Adrenal gland (tissue), 12 donors: ENCODE measurements around the gene FGGY. TPM values are rescaled to one million over a fixed set of nuclear protein-coding genes. Genes with fewer than 3 reads are reported as not detected.
A peak's percentile ranks its signal among the peaks of the same experiment; 100 is the strongest.

Source experiments
- DNase-seq, 7 donors: peaks; one replicate each; pipeline ENCODE4 v3.0.0-alpha.2; 2019 to 2020
- H3K27ac ChIP-seq, 5 donors: fragments of 200-600 bp; sonication (generic) in 4 of 5; 1 replicate in 3 of 5; 2 replicates in 2 of 5; pipeline versions ENCODE4 v1.5.1 to v1.8.0; 2016 to 2020; ENCODE audit warnings: mild to moderate bottlenecking in 1 of 5
- H3K27me3 ChIP-seq: fragments of 200-600 bp; 2 replicates; pipeline ENCODE4 v1.8.0; 2021
- H3K36me3 ChIP-seq, 2 donors: fragments of 200-600 bp; replicated peaks in 1 of 2; 1 replicate in 1 of 2; 2 replicates in 1 of 2; pipeline versions ENCODE4 v1.5.1 to v1.8.0; 2018 to 2022
- H3K4me1 ChIP-seq, 2 donors: fragments of 200-600 bp; replicated peaks in 1 of 2; 1 replicate in 1 of 2; 2 replicates in 1 of 2; pipeline versions ENCODE4 v1.5.1 to v1.8.0; 2018 to 2021
- H3K4me3 ChIP-seq, 4 donors: fragments of 200-600 bp; sonication (generic) in 3 of 4; one replicate each; pipeline ENCODE4 v1.5.1; 2016 to 2018
- H3K9me3 ChIP-seq, 3 donors: fragments of 200-600 bp; sonication (generic) in 1 of 3; replicated peaks in 1 of 3; 1 replicate in 2 of 3; 2 replicates in 1 of 3; pipeline versions ENCODE4 v1.5.1 to v1.8.0; 2016 to 2021
- POLR2A ChIP-seq, 2 donors: fragments of 450-650 bp; IDR thresholded peaks; one replicate each; pipeline ENCODE4 v1.6.1; 2017; ENCODE audit warnings: antibody characterized with exemption in 2 of 2, mild to moderate bottlenecking in 2 of 2, moderate library complexity in 1 of 2
- WGBS, 4 donors: extraction: QIAGEN DNeasy Blood & Tissue Kit in 2 of 4; methylation state at CpG; one replicate each; pipeline versions ENCODE4 v1.1.5 to v1.1.7; 2013 to 2017; 5-methylcytosine and 5-hydroxymethylcytosine counted together
- intact Hi-C, 2 donors: fragments of 100-400 bp; cut with DNase I; formaldehyde crosslinking; loops; one replicate each; pipeline versions ENCODE4 v1.14.1 to v1.15.0; 2022 to 2023
- polyA plus RNA-seq, 3 donors: library from polyadenylated mRNA; stranded (reverse); fragments of 200-250 nt in 2 of 3; fragments of 350-450 nt in 1 of 3; fragmentation: Illumina TruSeq in 1 of 3; extraction: RNeasy Lipid Tissue Mini Kit (QIAGEN cat#74804) in 1 of 3; gene quantifications; one replicate each; pipeline ENCODE4 v1.2.3, GENCODE V29; 2013 to 2014
- total RNA-seq, 9 donors: library from RNA; depleted of rRNA in 4 of 9; stranded (reverse); fragments of >200 nt in 4 of 9; fragments of 120-200 nt in 1 of 9; fragmentation: NEBNext Ultra II Directional in 1 of 9; extraction: Animal tissue kit (Norgen Biotek cat#: 25700) in 1 of 9; gene quantifications; one replicate each; pipeline versions ENCODE4 v1.1.0 to v1.2.4, GENCODE V29; 2013 to 2023
- TF ChIP-seq, protein P1 (sequence below), 6 experiments: fragments of 450-650 bp in 4 of 6; fragments of 200-600 bp in 2 of 6; sonication (generic) in 1 of 6; IDR thresholded peaks; 1 replicate in 5 of 6; 2 replicates in 1 of 6; pipeline versions ENCODE4 v1.5.1 to v1.8.0; 2016 to 2021; ENCODE audit warnings: antibody characterized with exemption in 6 of 6, mild to moderate bottlenecking in 2 of 6, moderate library complexity in 1 of 6
- donor health status: healthy with polysubstance abuse.
- donor health status: Bipolar disorder and iron deficiency.
- donor health status: DM: yes; HTN: yes; CAD: no.
- donor health status: DM: no; HTN: no; CAD: no.
- donor health status: DM: no; HTN: no; CAD: no.
- donor health status: DM: yes; HTN: yes; CAD: no.

The FGGY gene
- total and polyA plus RNA-seq, 12 donors: 7.4 to 75.5 (median 35.0) TPM

DNA sequence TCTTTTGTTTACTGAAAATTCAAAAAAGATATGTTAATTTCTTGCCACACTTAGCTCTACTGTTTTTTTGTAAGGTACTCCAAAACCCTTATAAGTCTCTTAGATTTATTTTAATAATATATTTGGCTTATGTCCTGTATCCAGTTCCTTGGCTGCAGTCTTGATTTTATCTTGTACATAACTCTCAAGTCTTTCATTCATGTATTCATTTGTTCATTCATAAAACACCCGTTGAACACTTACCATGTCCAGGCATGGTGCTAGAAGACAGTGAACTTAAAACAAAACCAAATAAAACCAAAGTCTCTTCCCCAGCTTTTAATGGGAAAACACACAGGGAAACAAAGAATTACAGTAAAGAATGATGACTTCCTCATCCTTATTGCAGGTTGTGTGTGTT is 215.8 kb downstream of the FGGY start:
- peaks cover 13 to 38% of the 10 kb centered on the region in 2 donors for H3K4me1 ChIP-seq
- 65 to 78% (median 73%) methylated on average over 1 of the region's 1 CpG for WGBS, 4 donors

DNA sequence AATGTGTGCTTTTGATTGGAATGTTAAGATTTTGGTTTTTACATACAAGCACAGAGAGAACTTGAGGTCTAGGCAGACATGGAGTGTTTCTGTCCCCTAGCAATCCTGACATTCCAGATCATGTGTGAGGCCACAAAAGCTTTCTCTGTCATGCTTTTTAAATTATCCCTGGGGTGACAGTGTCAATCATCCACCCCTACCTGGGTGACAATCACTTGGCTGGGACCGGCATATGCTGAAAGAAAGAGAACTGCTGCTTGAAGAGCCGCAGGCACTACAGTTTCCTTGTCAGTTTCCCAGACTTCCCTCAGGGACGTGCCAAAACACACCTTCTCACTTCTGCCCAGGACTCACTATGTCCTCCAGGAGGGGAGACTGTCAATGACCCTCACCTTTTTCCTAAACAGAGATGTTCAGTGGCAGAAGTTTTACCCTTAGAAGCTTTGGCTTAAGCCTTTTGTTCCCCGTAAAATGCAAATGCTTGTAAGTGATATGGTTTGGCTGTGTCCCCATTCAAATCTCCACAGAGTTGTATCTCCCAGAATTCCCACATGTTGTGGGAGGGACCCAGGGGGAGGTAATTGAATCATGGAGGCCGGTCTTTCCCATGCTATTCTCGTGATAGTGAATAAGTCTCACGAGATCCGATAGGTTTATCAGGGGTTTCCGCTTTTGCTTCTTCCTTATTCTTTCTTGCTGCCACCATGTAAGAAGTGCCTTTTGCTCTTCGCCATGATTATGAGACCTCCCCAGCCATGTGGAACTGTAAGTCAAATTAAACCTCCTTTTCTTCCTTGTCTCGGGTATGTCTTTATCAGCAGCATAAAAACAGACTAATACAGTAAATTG is 217.4 kb downstream of the FGGY start:
- Histone ChIP-seq H3K36me3 (no peaks in the 10 kb centered on the region), H3K27me3 (no peaks in the 10 kb centered on the region), H3K9me3 (no peaks in the 10 kb centered on the region), H3K27ac (no peak overlapping the region), H3K4me3 (no peak overlapping the region), H3K4me1 (peaks cover 13 to 30% of the 10 kb centered on the region in 2 donors)
- no peak for DNase-seq
- WGBS, 4 donors: 95 to 96% (median 95%) methylated on average over 11 of the region's 11 CpGs
- TF ChIP-seq, protein P1, sequence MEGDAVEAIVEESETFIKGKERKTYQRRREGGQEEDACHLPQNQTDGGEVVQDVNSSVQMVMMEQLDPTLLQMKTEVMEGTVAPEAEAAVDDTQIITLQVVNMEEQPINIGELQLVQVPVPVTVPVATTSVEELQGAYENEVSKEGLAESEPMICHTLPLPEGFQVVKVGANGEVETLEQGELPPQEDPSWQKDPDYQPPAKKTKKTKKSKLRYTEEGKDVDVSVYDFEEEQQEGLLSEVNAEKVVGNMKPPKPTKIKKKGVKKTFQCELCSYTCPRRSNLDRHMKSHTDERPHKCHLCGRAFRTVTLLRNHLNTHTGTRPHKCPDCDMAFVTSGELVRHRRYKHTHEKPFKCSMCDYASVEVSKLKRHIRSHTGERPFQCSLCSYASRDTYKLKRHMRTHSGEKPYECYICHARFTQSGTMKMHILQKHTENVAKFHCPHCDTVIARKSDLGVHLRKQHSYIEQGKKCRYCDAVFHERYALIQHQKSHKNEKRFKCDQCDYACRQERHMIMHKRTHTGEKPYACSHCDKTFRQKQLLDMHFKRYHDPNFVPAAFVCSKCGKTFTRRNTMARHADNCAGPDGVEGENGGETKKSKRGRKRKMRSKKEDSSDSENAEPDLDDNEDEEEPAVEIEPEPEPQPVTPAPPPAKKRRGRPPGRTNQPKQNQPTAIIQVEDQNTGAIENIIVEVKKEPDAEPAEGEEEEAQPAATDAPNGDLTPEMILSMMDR (IDR thresholded peaks at IDR 0.05): no peak
- TF ChIP-seq POLR2A (IDR thresholded peaks at IDR 0.05): no peak
- intact Hi-C loops: no loop called here

More for the DNA sequence above, 215.8 kb downstream of the FGGY start:
- no peak for DNase-seq
- intact Hi-C loops: no loop called here
- no peak overlapping the region for H3K4me3 ChIP-seq
- TF ChIP-seq POLR2A (IDR thresholded peaks at IDR 0.05): no peak
- TF ChIP-seq, protein P1 (IDR thresholded peaks at IDR 0.05): no peak
- H3K27ac ChIP-seq: peak overlapping the region in 1 of 5 donors; percentile 65
- no peaks in the 10 kb centered on the region for H3K9me3 ChIP-seq
- H3K36me3 ChIP-seq: no peaks in the 10 kb centered on the region
- H3K27me3 ChIP-seq: no peaks in the 10 kb centered on the region

DNA sequence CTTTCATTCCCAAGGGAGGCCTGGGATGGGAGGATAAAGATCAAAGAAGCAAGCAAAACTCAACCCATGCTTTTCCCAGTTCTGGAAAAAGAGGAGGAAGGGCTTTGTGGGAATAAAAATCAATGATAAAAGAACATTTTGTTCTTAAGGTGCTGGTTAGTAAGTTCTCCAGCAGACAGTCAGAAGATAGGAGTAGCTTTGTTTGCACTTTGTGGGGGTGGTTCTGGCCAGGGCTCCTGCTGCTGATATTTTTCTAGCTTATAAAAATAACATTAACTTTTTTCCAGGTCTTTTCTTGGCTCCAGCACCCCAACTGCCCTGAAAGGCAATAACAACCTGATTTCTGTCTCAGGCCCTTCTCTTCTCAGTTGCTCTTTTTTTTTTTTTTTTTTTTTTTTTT is 220.0 kb downstream of the FGGY start:
- DNase-seq: peak in 1 of 7 donors; percentile 49
- Histone ChIP-seq H3K27me3 (no peaks in the 10 kb centered on the region), H3K4me3 (no peak overlapping the region), H3K27ac (peak overlapping the region in 1 of 5 donors; percentile 21), H3K36me3 (no peaks in the 10 kb centered on the region), H3K9me3 (no peaks in the 10 kb centered on the region), H3K4me1 (peaks cover 21 to 41% of the 10 kb centered on the region in 2 donors)
- intact Hi-C loops: no loop called here
- TF ChIP-seq, protein P1 (IDR thresholded peaks at IDR 0.05): no peak
- no peak for TF ChIP-seq POLR2A (IDR thresholded peaks at IDR 0.05)

DNA sequence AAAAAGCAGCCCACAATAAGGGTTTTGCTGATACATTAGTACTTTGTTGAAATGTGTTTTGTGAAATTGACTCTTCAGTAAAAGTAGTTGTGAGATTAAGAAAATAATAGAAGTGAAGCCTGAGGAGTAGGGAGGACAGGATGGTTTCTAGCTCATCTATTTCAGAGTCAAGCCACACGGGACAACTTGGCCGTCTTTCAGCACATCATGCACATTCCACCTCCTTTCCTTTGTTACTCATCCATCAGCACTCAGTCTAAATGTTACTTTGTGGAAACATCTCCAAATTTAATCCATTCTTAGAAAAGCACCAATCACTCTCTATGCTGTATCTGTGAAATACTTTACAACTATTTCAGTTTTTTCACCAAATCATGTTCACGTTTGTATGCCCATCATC is 223.3 kb downstream of the FGGY start:
- intact Hi-C loops: no loop called here
- Histone ChIP-seq H3K4me1 (peaks cover 15 to 27% of the 10 kb centered on the region in 2 donors), H3K9me3 (no peaks in the 10 kb centered on the region), H3K4me3 (no peak overlapping the region), H3K27ac (peak overlapping the region in 3 of 5 donors; percentile 13 to 77 (median 52)), H3K27me3 (no peaks in the 10 kb centered on the region), H3K36me3 (no peaks in the 10 kb centered on the region)
- no peak for TF ChIP-seq POLR2A (IDR thresholded peaks at IDR 0.05)
- TF ChIP-seq, protein P1 (IDR thresholded peaks at IDR 0.05): no peak
- 44 to 55% (median 51%) methylated on average over 3 of the region's 3 CpGs for WGBS, 4 donors
- peak in 2 of 7 donors; percentile 39 to 57 for DNase-seq
